HepG2 (cell line): ENCODE measurements around the gene BLOC1S4. TPM values are rescaled to one million over a fixed set of nuclear protein-coding genes. Genes with fewer than 3 reads are reported as not detected.

Source experiments
- MAFK ChIP-seq, 2 experiments: IDR thresholded peaks in 1 of 2; conservative IDR thresholded peaks in 1 of 2; 2 replicates each; pipeline ENCODE4 v1.6.1; 2011; ENCODE audit warnings: improper control_type of control experiment in 2 of 2, low read length in 2 of 2
- MXI1 ChIP-seq: IDR thresholded peaks from 3 replicates; pipeline ENCODE4 v1.6.1; 2012; ENCODE audit warnings: low read depth, low read length, inconsistent platforms, borderline replicate concordance
- NCOA5 ChIP-seq: sonication (generic); formaldehyde crosslinking; IDR thresholded peaks from 2 replicates; pipeline ENCODE4 v1.4.0; 2020; ENCODE audit warnings: missing genetic modification reagents
- RARG ChIP-seq: sonication (generic); formaldehyde crosslinking; IDR thresholded peaks from 2 replicates; pipeline ENCODE4 v1.4.0; 2020; ENCODE audit warnings: low read depth, mild to moderate bottlenecking, missing genetic modification reagents
- XBP1 ChIP-seq: sonication (generic); formaldehyde crosslinking; IDR thresholded peaks from 2 replicates; pipeline ENCODE4 v1.5.0; 2020; ENCODE audit warnings: missing genetic modification reagents
- ZMAT3 ChIP-seq: sonication (generic); formaldehyde crosslinking; conservative IDR thresholded peaks from 2 replicates; pipeline ENCODE4 v1.7.0; 2021; ENCODE audit warnings: missing genetic modification reagents
- ZNF562 ChIP-seq: sonication (generic); formaldehyde crosslinking; IDR thresholded peaks from 2 replicates; pipeline ENCODE4 v1.8.0; 2022; ENCODE audit warnings: missing genetic modification reagents, borderline replicate concordance
- ZNF589 ChIP-seq: sonication (generic); formaldehyde crosslinking; conservative IDR thresholded peaks from 2 replicates; pipeline ENCODE4 v1.8.0; 2022; ENCODE audit warnings: mild to moderate bottlenecking, moderate library complexity, missing genetic modification reagents
- ZNF598 ChIP-seq: sonication (generic); formaldehyde crosslinking; IDR thresholded peaks from 2 replicates; pipeline ENCODE4 v1.5.1; 2020; ENCODE audit warnings: mild to moderate bottlenecking, missing genetic modification reagents, borderline replicate concordance
- ZNF75D ChIP-seq: sonication (generic); formaldehyde crosslinking; IDR thresholded peaks from 2 replicates; pipeline ENCODE4 v1.8.1; 2023; ENCODE audit warnings: missing genetic modification reagents, mild to moderate bottlenecking, borderline replicate concordance
- ZNF879 ChIP-seq: sonication (generic); formaldehyde crosslinking; IDR thresholded peaks from 2 replicates; pipeline ENCODE4 v1.8.1; 2023; ENCODE audit warnings: missing genetic modification reagents
- polyA plus RNA-seq, 8 experiments: library from polyadenylated mRNA; depleted of rRNA in 3 of 8; stranded (reverse) in 7 of 8; unstranded in 1 of 8; fragments of >200 nt; fragmentation: Illumina TruSeq in 4 of 8; extraction: Trizol in 4 of 8; gene quantifications; 2 replicates each; pipeline versions ENCODE4 v1.2.1 to v1.2.3, GENCODE V29; 2011 to 2016; ENCODE audit warnings: low read depth in 4 of 8, missing spikeins in 1 of 8, mixed read lengths in 1 of 8; ENCODE audit not compliant: insufficient read depth in 1 of 8
- total RNA-seq, 5 experiments: library from RNA; depleted of rRNA; stranded (reverse); fragments of >200 nt; fragmentation: Illumina TruSeq; extraction: Trizol; gene quantifications; 2 replicates each; pipeline ENCODE4 v1.2.3, GENCODE V29; 2016; ENCODE audit warnings: low read depth in 1 of 5
- TF ChIP-seq, protein P1 (sequence below): sonication (generic); formaldehyde crosslinking; IDR thresholded peaks from 2 replicates; pipeline ENCODE4 v1.9.0; 2021; ENCODE audit warnings: mild to moderate bottlenecking, missing genetic modification reagents
- TF ChIP-seq, protein P2 (sequence below): sonication (generic); formaldehyde crosslinking; IDR thresholded peaks from 2 replicates; pipeline ENCODE4 v1.9.0; 2021; ENCODE audit warnings: missing genetic modification reagents, borderline replicate concordance
- TF ChIP-seq, protein P3 (sequence below): sonication (generic); formaldehyde crosslinking; IDR thresholded peaks from 2 replicates; pipeline ENCODE4 v1.4.0; 2020; ENCODE audit warnings: missing genetic modification reagents, borderline replicate concordance
- TF ChIP-seq, protein P4 (sequence below): IDR thresholded peaks from 2 replicates; pipeline ENCODE4 v1.6.1; 2012; ENCODE audit warnings: low read depth, low read length, improper control_type of control experiment
- TF ChIP-seq, protein P5 (sequence below): IDR thresholded peaks from 2 replicates; pipeline ENCODE4 v1.6.1; 2012; ENCODE audit warnings: inconsistent platforms

Gene BLOC1S4
- total and polyA plus RNA-seq, 2 of the 13 experiments (the other 11 are each of a cell fraction or from before 2014, with no cell fraction given): 15.5 to 20.9 TPM

DNA sequence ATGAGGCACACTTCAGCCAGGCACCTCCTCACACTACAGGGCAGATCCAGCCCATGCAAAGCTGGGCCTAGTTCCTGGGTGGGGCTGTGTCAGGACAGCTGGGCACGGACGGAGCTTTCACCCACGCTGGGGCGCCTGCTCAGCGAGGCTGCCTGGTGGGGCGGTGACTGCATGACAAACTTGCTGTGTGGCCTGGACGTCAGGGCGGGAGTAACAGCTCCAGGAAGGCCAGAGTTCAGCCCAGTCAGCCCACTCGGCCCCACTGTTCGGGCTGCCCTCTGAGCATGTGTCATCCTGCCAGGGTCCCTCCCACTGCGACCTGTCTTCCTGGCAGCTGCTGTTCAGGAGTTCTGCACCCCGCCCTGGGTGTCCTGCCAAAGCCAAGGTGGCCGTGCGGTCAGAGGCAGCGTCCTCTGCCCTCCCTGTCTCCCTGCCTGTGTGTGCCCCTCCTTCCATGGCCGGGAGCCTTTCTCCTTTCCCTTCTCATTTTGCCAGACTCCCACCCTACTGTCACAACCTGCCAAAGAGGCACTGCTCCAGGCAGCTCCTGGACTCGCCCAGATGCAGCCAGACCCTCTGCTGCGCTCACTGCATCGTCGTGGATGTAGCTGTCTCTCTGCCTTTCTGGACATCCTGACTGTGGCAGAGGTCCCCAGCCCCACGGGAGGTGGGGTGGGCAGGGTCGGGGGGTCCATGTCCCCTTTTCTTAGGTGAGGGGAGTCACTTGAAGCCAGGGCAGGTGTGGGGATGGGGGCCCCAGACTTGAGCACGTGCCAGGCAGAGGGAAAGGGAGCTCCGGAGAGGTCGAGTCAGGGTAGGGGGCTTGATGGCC lies 33.6 kb downstream of the BLOC1S4 start (continued):
- TF ChIP-seq, protein P1, sequence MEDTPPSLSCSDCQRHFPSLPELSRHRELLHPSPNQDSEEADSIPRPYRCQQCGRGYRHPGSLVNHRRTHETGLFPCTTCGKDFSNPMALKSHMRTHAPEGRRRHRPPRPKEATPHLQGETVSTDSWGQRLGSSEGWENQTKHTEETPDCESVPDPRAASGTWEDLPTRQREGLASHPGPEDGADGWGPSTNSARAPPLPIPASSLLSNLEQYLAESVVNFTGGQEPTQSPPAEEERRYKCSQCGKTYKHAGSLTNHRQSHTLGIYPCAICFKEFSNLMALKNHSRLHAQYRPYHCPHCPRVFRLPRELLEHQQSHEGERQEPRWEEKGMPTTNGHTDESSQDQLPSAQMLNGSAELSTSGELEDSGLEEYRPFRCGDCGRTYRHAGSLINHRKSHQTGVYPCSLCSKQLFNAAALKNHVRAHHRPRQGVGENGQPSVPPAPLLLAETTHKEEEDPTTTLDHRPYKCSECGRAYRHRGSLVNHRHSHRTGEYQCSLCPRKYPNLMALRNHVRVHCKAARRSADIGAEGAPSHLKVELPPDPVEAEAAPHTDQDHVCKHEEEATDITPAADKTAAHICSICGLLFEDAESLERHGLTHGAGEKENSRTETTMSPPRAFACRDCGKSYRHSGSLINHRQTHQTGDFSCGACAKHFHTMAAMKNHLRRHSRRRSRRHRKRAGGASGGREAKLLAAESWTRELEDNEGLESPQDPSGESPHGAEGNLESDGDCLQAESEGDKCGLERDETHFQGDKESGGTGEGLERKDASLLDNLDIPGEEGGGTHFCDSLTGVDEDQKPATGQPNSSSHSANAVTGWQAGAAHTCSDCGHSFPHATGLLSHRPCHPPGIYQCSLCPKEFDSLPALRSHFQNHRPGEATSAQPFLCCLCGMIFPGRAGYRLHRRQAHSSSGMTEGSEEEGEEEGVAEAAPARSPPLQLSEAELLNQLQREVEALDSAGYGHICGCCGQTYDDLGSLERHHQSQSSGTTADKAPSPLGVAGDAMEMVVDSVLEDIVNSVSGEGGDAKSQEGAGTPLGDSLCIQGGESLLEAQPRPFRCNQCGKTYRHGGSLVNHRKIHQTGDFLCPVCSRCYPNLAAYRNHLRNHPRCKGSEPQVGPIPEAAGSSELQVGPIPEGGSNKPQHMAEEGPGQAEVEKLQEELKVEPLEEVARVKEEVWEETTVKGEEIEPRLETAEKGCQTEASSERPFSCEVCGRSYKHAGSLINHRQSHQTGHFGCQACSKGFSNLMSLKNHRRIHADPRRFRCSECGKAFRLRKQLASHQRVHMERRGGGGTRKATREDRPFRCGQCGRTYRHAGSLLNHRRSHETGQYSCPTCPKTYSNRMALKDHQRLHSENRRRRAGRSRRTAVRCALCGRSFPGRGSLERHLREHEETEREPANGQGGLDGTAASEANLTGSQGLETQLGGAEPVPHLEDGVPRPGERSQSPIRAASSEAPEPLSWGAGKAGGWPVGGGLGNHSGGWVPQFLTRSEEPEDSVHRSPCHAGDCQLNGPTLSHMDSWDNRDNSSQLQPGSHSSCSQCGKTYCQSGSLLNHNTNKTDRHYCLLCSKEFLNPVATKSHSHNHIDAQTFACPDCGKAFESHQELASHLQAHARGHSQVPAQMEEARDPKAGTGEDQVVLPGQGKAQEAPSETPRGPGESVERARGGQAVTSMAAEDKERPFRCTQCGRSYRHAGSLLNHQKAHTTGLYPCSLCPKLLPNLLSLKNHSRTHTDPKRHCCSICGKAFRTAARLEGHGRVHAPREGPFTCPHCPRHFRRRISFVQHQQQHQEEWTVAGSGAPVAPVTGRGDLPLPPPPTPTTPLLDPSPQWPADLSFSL: no peak
- TF ChIP-seq RARG: no peak
- TF ChIP-seq ZNF589: no peak
- TF ChIP-seq MXI1: peak; percentile 95; the same call in 1 of the 3 replicates
- TF ChIP-seq ZNF879 (CRISPR knock-in tag): no peak
- no peak for TF ChIP-seq ZNF562 (CRISPR knock-in tag)
- TF ChIP-seq, protein P2, sequence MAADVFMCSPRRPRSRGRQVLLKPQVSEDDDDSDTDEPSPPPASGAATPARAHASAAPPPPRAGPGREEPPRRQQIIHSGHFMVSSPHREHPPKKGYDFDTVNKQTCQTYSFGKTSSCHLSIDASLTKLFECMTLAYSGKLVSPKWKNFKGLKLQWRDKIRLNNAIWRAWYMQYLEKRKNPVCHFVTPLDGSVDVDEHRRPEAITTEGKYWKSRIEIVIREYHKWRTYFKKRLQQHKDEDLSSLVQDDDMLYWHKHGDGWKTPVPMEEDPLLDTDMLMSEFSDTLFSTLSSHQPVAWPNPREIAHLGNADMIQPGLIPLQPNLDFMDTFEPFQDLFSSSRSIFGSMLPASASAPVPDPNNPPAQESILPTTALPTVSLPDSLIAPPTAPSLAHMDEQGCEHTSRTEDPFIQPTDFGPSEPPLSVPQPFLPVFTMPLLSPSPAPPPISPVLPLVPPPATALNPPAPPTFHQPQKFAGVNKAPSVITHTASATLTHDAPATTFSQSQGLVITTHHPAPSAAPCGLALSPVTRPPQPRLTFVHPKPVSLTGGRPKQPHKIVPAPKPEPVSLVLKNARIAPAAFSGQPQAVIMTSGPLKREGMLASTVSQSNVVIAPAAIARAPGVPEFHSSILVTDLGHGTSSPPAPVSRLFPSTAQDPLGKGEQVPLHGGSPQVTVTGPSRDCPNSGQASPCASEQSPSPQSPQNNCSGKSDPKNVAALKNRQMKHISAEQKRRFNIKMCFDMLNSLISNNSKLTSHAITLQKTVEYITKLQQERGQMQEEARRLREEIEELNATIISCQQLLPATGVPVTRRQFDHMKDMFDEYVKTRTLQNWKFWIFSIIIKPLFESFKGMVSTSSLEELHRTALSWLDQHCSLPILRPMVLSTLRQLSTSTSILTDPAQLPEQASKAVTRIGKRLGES (CRISPR knock-in tag): peak; percentile 32; the same call in 1 of the 2 replicates
- peak in 1 of 2 experiments; percentile 43; a peak in 3 of 4 replicates for TF ChIP-seq MAFK (conservative IDR thresholded peaks at IDR 0.05 in 1 of 2, IDR thresholded peaks at IDR 0.05 in 1 of 2; ENCODE audit: low read length in 2 of 2)
- TF ChIP-seq, protein P3, sequence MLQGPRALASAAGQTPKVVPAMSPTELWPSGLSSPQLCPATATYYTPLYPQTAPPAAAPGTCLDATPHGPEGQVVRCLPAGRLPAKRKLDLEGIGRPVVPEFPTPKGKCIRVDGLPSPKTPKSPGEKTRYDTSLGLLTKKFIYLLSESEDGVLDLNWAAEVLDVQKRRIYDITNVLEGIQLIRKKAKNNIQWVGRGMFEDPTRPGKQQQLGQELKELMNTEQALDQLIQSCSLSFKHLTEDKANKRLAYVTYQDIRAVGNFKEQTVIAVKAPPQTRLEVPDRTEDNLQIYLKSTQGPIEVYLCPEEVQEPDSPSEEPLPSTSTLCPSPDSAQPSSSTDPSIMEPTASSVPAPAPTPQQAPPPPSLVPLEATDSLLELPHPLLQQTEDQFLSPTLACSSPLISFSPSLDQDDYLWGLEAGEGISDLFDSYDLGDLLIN (CRISPR knock-in tag): 0 out of 2 replicates have a peak, but pooled peaks have one; percentile 41
- no peak for TF ChIP-seq ZNF75D (CRISPR knock-in tag)
- TF ChIP-seq, protein P4, sequence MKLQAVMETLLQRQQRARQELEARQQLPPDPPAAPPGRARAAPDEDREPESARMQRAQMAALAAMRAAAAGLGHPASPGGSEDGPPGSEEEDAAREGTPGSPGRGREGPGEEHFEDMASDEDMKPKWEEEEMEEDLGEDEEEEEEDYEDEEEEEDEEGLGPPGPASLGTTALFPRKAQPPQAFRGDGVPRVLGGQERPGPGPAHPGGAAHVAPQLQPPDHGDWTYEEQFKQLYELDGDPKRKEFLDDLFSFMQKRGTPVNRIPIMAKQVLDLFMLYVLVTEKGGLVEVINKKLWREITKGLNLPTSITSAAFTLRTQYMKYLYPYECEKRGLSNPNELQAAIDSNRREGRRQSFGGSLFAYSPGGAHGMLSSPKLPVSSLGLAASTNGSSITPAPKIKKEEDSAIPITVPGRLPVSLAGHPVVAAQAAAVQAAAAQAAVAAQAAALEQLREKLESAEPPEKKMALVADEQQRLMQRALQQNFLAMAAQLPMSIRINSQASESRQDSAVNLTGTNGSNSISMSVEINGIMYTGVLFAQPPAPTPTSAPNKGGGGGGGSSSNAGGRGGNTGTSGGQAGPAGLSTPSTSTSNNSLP: no peak
- TF ChIP-seq, protein P5, sequence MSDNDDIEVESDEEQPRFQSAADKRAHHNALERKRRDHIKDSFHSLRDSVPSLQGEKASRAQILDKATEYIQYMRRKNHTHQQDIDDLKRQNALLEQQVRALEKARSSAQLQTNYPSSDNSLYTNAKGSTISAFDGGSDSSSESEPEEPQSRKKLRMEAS: no peak
- no peak for TF ChIP-seq ZNF598 (CRISPR knock-in tag)
- peak; percentile 69; the same call in 1 of the 2 replicates for TF ChIP-seq ZMAT3 (CRISPR knock-in tag)
- TF ChIP-seq XBP1 (CRISPR knock-in tag): no peak
- TF ChIP-seq NCOA5 (CRISPR knock-in tag): no peak
